Measurements from ENCODE around the gene PLA2G4F.

The PLA2G4F gene

DNA sequence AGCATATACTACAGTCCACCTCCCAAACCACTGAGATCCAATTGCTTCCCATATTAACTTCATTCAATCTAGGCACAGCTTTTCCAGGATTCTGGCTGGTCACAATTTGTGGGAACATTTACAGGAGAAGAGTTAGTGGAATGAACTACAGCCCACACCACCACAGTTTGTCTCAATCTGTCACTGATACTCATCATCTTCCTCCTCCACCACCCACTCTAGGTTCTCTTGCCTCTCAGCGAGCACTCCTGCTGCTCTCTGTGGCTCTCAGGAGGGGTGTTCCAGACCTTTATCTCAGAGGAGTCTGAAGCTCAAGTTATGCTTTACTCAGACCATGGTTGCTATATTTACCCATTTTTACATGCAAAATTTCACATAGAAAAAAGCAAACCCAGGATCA is 36.2 kb downstream of the PLA2G4F start:
- TF ChIP-seq, protein P1, sequence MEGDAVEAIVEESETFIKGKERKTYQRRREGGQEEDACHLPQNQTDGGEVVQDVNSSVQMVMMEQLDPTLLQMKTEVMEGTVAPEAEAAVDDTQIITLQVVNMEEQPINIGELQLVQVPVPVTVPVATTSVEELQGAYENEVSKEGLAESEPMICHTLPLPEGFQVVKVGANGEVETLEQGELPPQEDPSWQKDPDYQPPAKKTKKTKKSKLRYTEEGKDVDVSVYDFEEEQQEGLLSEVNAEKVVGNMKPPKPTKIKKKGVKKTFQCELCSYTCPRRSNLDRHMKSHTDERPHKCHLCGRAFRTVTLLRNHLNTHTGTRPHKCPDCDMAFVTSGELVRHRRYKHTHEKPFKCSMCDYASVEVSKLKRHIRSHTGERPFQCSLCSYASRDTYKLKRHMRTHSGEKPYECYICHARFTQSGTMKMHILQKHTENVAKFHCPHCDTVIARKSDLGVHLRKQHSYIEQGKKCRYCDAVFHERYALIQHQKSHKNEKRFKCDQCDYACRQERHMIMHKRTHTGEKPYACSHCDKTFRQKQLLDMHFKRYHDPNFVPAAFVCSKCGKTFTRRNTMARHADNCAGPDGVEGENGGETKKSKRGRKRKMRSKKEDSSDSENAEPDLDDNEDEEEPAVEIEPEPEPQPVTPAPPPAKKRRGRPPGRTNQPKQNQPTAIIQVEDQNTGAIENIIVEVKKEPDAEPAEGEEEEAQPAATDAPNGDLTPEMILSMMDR (IDR thresholded peaks at IDR 0.05; ENCODE audit: borderline replicate concordance, control extremely low read depth, extremely low read depth, insufficient read depth, missing control alignments) = no peak
- in situ Hi-C loops (cut with MboI; ENCODE audit: low sequenced_read_pairs, unreplicated experiment) = no loop called here
- no peak for DNase-seq (ENCODE audit: low spot score)

DNA sequence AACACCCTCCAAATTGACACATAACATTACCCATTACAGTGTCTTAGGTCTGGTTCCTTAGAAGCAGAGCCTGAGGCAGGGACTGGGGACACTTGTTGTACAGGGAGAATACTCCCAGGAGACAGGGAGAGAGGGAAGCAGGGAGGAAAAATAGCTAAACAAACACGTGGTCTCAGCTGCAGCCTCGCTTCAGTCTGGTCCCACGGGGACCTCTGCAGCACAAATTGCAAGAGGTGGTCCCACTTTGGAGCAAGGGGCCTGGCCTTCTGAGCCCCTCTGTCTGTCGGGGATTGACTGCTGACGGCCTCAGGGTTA is 37.0 kb downstream of the PLA2G4F start:
- in situ Hi-C loops (cut with MboI; ENCODE audit: low sequenced_read_pairs, unreplicated experiment) = no loop called here
- TF ChIP-seq, protein P1 (IDR thresholded peaks at IDR 0.05; ENCODE audit: borderline replicate concordance, control extremely low read depth, extremely low read depth, insufficient read depth, missing control alignments) = no peak
- no peak for DNase-seq (ENCODE audit: low spot score)

DNA sequence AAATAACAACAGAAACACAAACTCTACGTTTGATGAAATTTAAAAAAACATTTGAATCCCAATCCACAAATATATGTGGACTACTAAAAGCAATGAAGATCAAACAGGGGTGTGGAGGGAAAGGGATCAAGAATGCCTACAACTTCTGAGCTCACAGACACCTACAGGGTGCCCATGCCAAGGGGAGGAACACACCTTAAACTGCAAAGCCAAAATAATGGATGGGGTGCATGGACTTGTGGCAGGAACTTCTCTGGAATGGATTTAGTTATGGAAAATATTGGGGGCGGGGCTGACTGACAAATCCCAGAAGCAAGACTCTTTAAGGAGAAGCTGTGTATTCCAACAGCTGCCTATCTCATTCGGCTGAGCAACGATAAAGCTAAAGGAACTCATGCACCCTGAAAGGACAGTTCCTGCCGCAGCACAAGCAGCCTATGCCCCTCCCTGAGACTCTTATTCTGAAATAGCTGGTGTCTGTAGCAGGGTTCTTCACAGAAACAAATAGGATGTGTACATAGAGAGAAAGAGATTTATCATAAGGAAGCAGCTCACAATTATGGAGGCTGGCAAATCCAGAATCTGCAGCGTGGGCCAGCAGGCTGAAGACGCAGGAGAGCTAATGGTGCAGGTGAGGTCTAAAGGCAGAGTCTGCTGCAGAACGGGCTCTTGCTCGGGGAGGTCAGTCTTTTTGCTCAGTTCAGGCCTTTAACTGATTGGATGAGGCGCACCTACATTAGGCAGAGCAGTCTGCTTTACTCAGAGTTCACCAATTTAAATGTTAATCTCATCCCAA is 37.6 kb downstream of the PLA2G4F start:
- no peak for DNase-seq (ENCODE audit: low spot score)
- TF ChIP-seq, protein P1 (IDR thresholded peaks at IDR 0.05; ENCODE audit: borderline replicate concordance, control extremely low read depth, extremely low read depth, insufficient read depth, missing control alignments) = no peak
- in situ Hi-C loops (cut with MboI; ENCODE audit: low sequenced_read_pairs, unreplicated experiment) = no loop called here

DNA sequence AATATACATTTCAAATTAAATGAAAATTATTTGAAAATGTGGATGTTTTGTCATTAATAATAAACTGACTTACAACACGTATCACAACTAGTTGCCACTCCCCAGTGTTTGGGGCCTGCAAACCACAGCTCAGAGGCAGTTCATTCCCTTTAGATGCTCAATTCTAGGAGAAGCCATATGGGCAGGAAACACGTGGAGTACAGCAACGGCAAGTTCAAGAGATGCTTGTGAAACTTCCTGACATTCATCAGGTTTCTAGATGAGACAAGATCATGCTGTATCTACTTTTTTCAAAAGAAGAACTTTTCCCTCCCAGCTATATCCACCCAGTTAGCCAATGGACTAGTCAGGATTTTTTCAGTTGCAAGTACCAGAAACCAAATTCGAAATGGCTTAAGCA is 44.5 kb downstream of the PLA2G4F start:
- no peak for DNase-seq (ENCODE audit: low spot score)
- in situ Hi-C loops (cut with MboI; ENCODE audit: low sequenced_read_pairs, unreplicated experiment) = no loop called here
- TF ChIP-seq, protein P1 (IDR thresholded peaks at IDR 0.05; ENCODE audit: borderline replicate concordance, control extremely low read depth, extremely low read depth, insufficient read depth, missing control alignments) = no peak

DNA sequence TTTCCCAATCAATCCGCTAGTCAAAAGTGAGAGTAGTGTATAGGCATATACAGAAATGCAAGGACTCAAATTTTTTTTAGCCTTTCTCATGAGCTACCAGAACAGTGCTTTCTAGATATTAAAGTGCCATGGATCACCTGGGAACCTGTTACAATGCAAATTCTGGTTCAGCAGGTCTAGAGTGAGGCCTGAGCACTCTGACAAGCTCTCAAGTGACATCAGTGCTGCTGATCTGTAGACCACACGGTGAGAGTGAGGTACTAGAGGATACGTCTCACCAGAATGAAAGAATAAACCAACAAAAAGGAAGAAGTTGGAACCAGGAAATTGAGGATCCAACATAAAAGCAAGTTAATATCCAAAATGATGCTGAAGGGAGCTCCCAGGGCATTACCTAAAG is 46.1 kb downstream of the PLA2G4F start:
- no peak for DNase-seq (ENCODE audit: low spot score)
- TF ChIP-seq, protein P1 (IDR thresholded peaks at IDR 0.05; ENCODE audit: borderline replicate concordance, control extremely low read depth, extremely low read depth, insufficient read depth, missing control alignments) = no peak
- in situ Hi-C loops (cut with MboI; ENCODE audit: low sequenced_read_pairs, unreplicated experiment) = no loop called here

DNA sequence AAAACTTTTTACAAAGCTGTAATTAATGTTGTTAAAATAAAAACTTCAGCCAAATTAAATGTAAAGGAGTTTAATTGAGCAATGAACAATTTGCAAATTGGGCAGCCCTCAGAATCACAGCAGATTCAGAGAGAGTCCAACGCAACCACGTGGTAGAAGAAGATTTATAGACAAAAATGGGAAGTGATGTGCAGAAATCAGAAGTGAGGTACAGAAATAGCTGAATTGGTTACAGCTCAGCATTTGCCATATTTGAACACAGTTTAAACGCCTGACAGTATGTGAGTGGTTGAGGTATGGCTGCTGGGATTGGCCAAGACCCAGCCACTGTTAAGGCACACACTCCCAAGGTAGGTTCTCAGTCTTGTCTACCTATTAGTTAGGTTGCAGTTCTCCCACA is 47.6 kb downstream of the PLA2G4F start:
- in situ Hi-C loops (cut with MboI; ENCODE audit: low sequenced_read_pairs, unreplicated experiment) = no loop called here

More for the DNA sequence above, 47.6 kb downstream of the PLA2G4F start:
- TF ChIP-seq, protein P1 (IDR thresholded peaks at IDR 0.05; ENCODE audit: borderline replicate concordance, control extremely low read depth, extremely low read depth, insufficient read depth, missing control alignments) = no peak
- DNase-seq (ENCODE audit: low spot score) = no peak

Data from GM13976 (cell line).